OCI-LY3 (cell line): ENCODE measurements around the gene PCED1B.

ENCODE experiments used
- EZH2phosphoT487 ChIP-seq: fragments of 200-600 bp; shearing (Covaris generic); IDR thresholded peaks from 2 replicates; pipeline ENCODE4 v1.6.1; 2018; ENCODE audit warnings: antibody characterized with exemption, mixed run types, low read depth
- TF ChIP-seq, protein P1 (sequence below): fragments of 200-600, 300-600 bp; sonication (generic); IDR thresholded peaks from 2 replicates; pipeline ENCODE4 v1.5.1; 2014; ENCODE audit warnings: antibody characterized with exemption, low read length, low read depth

DNA sequence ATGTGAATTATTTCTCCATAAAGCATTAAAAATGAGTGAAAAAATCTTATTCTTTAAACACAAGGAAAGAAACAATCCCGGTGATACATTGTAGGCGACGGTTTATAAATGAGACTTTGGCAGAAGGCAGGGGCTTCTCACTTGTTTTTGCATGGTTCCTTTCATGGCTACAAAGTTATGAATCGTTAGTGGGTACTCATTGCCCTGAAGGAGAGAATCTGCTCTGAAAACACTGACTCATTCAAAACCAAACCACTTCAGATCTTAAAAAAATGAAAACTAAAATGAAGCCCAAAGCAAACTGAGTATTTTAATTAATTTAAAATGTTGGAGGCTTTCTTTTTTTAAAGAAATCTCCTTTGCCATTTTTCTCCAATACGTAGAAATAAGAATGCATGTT, 41.7 kb downstream of the PCED1B start:
- TF ChIP-seq, protein P1, sequence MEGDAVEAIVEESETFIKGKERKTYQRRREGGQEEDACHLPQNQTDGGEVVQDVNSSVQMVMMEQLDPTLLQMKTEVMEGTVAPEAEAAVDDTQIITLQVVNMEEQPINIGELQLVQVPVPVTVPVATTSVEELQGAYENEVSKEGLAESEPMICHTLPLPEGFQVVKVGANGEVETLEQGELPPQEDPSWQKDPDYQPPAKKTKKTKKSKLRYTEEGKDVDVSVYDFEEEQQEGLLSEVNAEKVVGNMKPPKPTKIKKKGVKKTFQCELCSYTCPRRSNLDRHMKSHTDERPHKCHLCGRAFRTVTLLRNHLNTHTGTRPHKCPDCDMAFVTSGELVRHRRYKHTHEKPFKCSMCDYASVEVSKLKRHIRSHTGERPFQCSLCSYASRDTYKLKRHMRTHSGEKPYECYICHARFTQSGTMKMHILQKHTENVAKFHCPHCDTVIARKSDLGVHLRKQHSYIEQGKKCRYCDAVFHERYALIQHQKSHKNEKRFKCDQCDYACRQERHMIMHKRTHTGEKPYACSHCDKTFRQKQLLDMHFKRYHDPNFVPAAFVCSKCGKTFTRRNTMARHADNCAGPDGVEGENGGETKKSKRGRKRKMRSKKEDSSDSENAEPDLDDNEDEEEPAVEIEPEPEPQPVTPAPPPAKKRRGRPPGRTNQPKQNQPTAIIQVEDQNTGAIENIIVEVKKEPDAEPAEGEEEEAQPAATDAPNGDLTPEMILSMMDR, result no peak
- TF ChIP-seq EZH2phosphoT487, result no peak
